ENCODE measurements around the gene GP9. TPM values are rescaled to one million over a fixed set of nuclear protein-coding genes. Genes with fewer than 3 reads are reported as not detected.

GP9 gene
- total and polyA plus RNA-seq, 9 of the 15 experiments (the other 6 are each of a cell fraction or from before 2014, with no cell fraction given), result not detected

DNA sequence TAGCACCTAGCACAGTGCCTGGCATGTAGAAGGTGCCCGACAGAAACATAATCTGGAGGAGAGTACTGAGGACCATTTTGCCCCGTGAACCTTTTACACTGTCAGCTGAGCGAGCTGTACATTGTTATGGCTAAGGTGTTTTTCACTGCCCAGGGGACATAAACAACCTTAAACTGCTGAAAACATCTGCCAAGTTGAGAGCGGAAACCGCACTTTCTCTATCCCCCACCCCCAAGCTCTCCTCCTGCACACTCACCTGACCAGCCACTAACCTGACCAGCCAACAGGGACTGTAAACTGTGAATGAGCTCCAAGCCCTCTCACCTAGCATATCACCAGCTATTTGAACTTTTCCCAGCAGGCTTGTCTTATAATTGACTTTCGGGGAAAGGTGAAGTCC, 43.5 kb downstream of the GP9 start:
- DNase-seq (ENCODE audit: extremely low read depth in 1 of 4, low spot score in 3 of 4) (no peak), FAIRE-seq (no peak), ATAC-seq (no peak)
- in situ Hi-C loops (cut with MboI) (no loop called here), intact Hi-C loops (cut with micrococcal nuclease) (no loop called here)
- no peak overlapping the region; a peak in 1 of 4 replicates for H3K9ac ChIP-seq (ENCODE audit: insufficient read depth in 1 of 2, low read depth in 2 of 2, low read length in 2 of 2)
- ChIA-PET POLR2A (no interaction called here), CTCF (ENCODE audit: low intra/inter-chr PET ratio) (no interaction called here)
- no TSS peak for BruUV-seq (replicated peaks)
- H3K4me3 ChIP-seq, result no peak overlapping the region
- 85% methylated on average over 5 of the region's 6 CpGs for WGBS (ENCODE audit: insufficient coverage, low coverage, missing lambda C conversion rate)
- H3K9me3 ChIP-seq (replicated peaks; ENCODE audit: control insufficient read depth, insufficient read depth, low read depth, low read length), result no peaks in the 10 kb centered on the region
- no peak overlapping the region for H3K27ac ChIP-seq (ENCODE audit: extremely low read depth, low read depth, low read length)
- TF ChIP-seq, protein P1, sequence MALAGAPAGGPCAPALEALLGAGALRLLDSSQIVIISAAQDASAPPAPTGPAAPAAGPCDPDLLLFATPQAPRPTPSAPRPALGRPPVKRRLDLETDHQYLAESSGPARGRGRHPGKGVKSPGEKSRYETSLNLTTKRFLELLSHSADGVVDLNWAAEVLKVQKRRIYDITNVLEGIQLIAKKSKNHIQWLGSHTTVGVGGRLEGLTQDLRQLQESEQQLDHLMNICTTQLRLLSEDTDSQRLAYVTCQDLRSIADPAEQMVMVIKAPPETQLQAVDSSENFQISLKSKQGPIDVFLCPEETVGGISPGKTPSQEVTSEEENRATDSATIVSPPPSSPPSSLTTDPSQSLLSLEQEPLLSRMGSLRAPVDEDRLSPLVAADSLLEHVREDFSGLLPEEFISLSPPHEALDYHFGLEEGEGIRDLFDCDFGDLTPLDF (CRISPR knock-in tag; IDR thresholded peaks at IDR 0.05), result no peak
- TF ChIP-seq CSDE1 (IDR thresholded peaks at IDR 0.05) (no peak), SP1 (CRISPR knock-in tag; IDR thresholded peaks at IDR 0.05) (no peak), DDX20 (tag; IDR thresholded peaks at IDR 0.05; ENCODE audit: low read depth) (no peak), ZNF146 (CRISPR knock-in tag; IDR thresholded peaks at IDR 0.05; ENCODE audit: unreplicated experiment) (no peak), ZSCAN29 (IDR thresholded peaks at IDR 0.05) (no peak), TBL1XR1 (IDR thresholded peaks at IDR 0.05; ENCODE audit: low read length in 2 of 2) (no peak), ZNF354B (CRISPR knock-in tag; IDR thresholded peaks at IDR 0.05) (no peak), RBM34 (IDR thresholded peaks at IDR 0.05; ENCODE audit: borderline replicate concordance, insufficient read depth, low read length) (no peak), MXI1 (IDR thresholded peaks at IDR 0.05; ENCODE audit: low read depth, low read length) (no peak), ZFP36 (IDR thresholded peaks at IDR 0.05; ENCODE audit: low read depth, low read length, partially characterized antibody) (no peak), NCOA1 (IDR thresholded peaks at IDR 0.05; ENCODE audit: low read depth) (no peak), ZNF584 (CRISPR knock-in tag; IDR thresholded peaks at IDR 0.05; ENCODE audit: low read depth) (no peak), ZNF696 (CRISPR knock-in tag; conservative IDR thresholded peaks at IDR 0.05) (no peak), ZBTB34 (CRISPR knock-in tag; IDR thresholded peaks at IDR 0.05) (no peak)
- TF ChIP-seq, protein P2, sequence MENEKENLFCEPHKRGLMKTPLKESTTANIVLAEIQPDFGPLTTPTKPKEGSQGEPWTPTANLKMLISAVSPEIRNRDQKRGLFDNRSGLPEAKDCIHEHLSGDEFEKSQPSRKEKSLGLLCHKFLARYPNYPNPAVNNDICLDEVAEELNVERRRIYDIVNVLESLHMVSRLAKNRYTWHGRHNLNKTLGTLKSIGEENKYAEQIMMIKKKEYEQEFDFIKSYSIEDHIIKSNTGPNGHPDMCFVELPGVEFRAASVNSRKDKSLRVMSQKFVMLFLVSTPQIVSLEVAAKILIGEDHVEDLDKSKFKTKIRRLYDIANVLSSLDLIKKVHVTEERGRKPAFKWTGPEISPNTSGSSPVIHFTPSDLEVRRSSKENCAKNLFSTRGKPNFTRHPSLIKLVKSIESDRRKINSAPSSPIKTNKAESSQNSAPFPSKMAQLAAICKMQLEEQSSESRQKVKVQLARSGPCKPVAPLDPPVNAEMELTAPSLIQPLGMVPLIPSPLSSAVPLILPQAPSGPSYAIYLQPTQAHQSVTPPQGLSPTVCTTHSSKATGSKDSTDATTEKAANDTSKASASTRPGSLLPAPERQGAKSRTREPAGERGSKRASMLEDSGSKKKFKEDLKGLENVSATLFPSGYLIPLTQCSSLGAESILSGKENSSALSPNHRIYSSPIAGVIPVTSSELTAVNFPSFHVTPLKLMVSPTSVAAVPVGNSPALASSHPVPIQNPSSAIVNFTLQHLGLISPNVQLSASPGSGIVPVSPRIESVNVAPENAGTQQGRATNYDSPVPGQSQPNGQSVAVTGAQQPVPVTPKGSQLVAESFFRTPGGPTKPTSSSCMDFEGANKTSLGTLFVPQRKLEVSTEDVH (IDR thresholded peaks at IDR 0.05; ENCODE audit: low read depth, partially characterized antibody), result no peak
- no peaks in the 10 kb centered on the region for H3K27me3 ChIP-seq (ENCODE audit: control insufficient read depth in 2 of 2, insufficient read depth in 2 of 2, low read length in 2 of 2)
- H3K79me2 ChIP-seq (ENCODE audit: control insufficient read depth, insufficient read depth, low read length), result no peaks in the 10 kb centered on the region
- H3K4me2 ChIP-seq (ENCODE audit: insufficient read depth, low read length), result no peak overlapping the region
- 0 out of 2 replicates have a peak, but pooled peaks cover 3% of the 10 kb centered on the region for H4K20me1 ChIP-seq (replicated peaks; ENCODE audit: control insufficient read depth, insufficient read depth, low read length)
- H3K36me3 ChIP-seq (ENCODE audit: control insufficient read depth, insufficient read depth, low read length), result no peaks in the 10 kb centered on the region
- H2AFZ ChIP-seq (ENCODE audit: low read depth, low read length), result no peak overlapping the region
- no peaks in the 10 kb centered on the region for H3K9me1 ChIP-seq (ENCODE audit: control insufficient read depth, insufficient read depth, low read length)
- H3K4me1 ChIP-seq (replicated peaks in 1 of 2; ENCODE audit: control insufficient read depth in 2 of 2, insufficient read depth in 2 of 2, low read length in 2 of 2), result peaks cover 12 to 19% of the 10 kb centered on the region in 2 experiments; a peak in 4 of 5 replicates
